Osteocyte (in vitro differentiated cells): ENCODE measurements around the gene NFX1. TPM values are rescaled to one million over a fixed set of nuclear protein-coding genes. Genes with fewer than 3 reads are reported as not detected.
"Not testable (repeated sequence)": the region's sequence is repeated elsewhere in the genome, so short reads cannot be mapped to it uniquely, and the experiment has no call there.

Source experiments
- DNase-seq: peaks from one replicate; pipeline ENCODE4 v3.0.0; 2021; ENCODE audit warnings: mixed read lengths; ENCODE audit not compliant: unreplicated experiment; ENCODE audit errors: extremely low spot score
- H3K27ac Mint-ChIP-seq: one replicate; pipeline ENCODE4 v1.8.0; 2021; ENCODE audit warnings: mild to moderate bottlenecking, mixed read lengths; ENCODE audit not compliant: unreplicated experiment
- H3K27me3 Mint-ChIP-seq: one replicate; pipeline ENCODE4 v1.8.0; 2021; ENCODE audit warnings: mixed read lengths; ENCODE audit not compliant: unreplicated experiment
- H3K36me3 Mint-ChIP-seq: one replicate; pipeline ENCODE4 v1.8.0; 2021; ENCODE audit warnings: mixed read lengths; ENCODE audit not compliant: unreplicated experiment
- H3K4me1 Mint-ChIP-seq: one replicate; pipeline ENCODE4 v1.8.0; 2021; ENCODE audit warnings: mixed read lengths; ENCODE audit not compliant: unreplicated experiment
- H3K4me3 Mint-ChIP-seq: one replicate; pipeline ENCODE4 v1.8.0; 2021; ENCODE audit warnings: mild to moderate bottlenecking, moderate library complexity, mixed read lengths; ENCODE audit not compliant: unreplicated experiment
- H3K9me3 Mint-ChIP-seq: one replicate; pipeline ENCODE4 v1.8.0; 2021; ENCODE audit warnings: mixed read lengths; ENCODE audit not compliant: unreplicated experiment
- CTCF ChIP-seq: fragments of 200-600 bp; sonication (generic); IDR thresholded peaks from 2 replicates; pipeline ENCODE4 v1.5.0; 2021; ENCODE audit warnings: antibody characterized with exemption, mild to moderate bottlenecking, moderate library complexity
- total RNA-seq: library from RNA; stranded (reverse); gene quantifications from 2 replicates; pipeline ENCODE4 v1.2.1, GENCODE V29; 2021

The NFX1 gene
- total RNA-seq, 1 donor from 2014 or later = 36.1 TPM

- Mint-ChIP-seq H3K4me3 (peak overlapping the region; percentile 12), H3K9me3 (no peaks in the 10 kb centered on the region), H3K27me3 (no peaks in the 10 kb centered on the region), H3K4me1 (peaks cover 35% of the 10 kb centered on the region), H3K36me3 (peaks cover 56% of the 10 kb centered on the region), H3K27ac (peak overlapping the region; percentile 94)
- TF ChIP-seq CTCF = no peak
- DNase-seq = no peak
These were observed 30.4 kb downstream of the NFX1 start for GRCh38 chr9:33320568-33321261.

DNA sequence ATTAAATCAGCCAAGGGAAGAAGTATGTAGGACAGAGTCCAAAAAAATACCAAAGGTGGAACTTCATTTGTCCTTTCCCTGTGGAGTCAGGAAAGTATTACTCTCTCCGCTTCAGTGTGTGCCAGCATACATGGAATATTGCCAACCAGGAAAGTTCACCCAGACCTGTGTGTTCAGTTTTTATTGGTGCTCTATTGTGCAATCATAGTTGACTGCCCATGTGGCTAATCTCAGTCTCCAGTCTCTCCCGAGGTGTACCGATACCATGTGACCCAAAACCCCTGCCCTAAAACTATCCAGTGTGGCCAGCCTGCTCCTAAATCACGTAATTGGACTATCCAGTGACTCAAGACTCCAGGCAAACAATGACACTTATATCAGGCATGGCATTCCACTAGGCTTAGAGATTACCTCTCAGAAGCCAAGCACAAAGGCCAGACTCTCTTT is 38.8 kb downstream of the NFX1 start:
- no peaks in the 10 kb centered on the region for H3K27me3 Mint-ChIP-seq
- TF ChIP-seq CTCF = no peak
- no peak overlapping the region for H3K4me3 Mint-ChIP-seq
- H3K36me3 Mint-ChIP-seq = peaks cover 58% of the 10 kb centered on the region
- H3K4me1 Mint-ChIP-seq = peaks cover 41% of the 10 kb centered on the region
- no peak for DNase-seq
- H3K27ac Mint-ChIP-seq = peak overlapping the region; percentile 79
- H3K9me3 Mint-ChIP-seq = no peaks in the 10 kb centered on the region

- Mint-ChIP-seq H3K36me3 (peaks cover 57% of the 10 kb centered on the region), H3K9me3 (no peaks in the 10 kb centered on the region), H3K27me3 (no peaks in the 10 kb centered on the region), H3K4me1 (peaks cover 41% of the 10 kb centered on the region), H3K4me3 (no peak overlapping the region), H3K27ac (peak overlapping the region; percentile 74)
- DNase-seq = no peak
- no peak for TF ChIP-seq CTCF
These were observed 39.7 kb downstream of the NFX1 start for GRCh38 chr9:33329979-33330378.

GRCh38 chr9:33331377-33331891 is 41.1 kb downstream of the NFX1 start:
- TF ChIP-seq CTCF = no peak
- peaks cover 53% of the 10 kb centered on the region for H3K36me3 Mint-ChIP-seq

GRCh38 chr9:33332011-33332410 is 41.7 kb downstream of the NFX1 start:
- H3K4me1 Mint-ChIP-seq = peaks cover 41% of the 10 kb centered on the region
- H3K27ac Mint-ChIP-seq = no peak overlapping the region
- peaks cover 52% of the 10 kb centered on the region for H3K36me3 Mint-ChIP-seq
- no peak for DNase-seq
- no peaks in the 10 kb centered on the region for H3K9me3 Mint-ChIP-seq
- no peak for TF ChIP-seq CTCF
- no peak overlapping the region for H3K4me3 Mint-ChIP-seq
- H3K27me3 Mint-ChIP-seq = no peaks in the 10 kb centered on the region

More at GRCh38 chr9:33331377-33331891, 41.1 kb downstream of the NFX1 start:
- Mint-ChIP-seq H3K4me3 (no peak overlapping the region), H3K4me1 (peaks cover 41% of the 10 kb centered on the region), H3K9me3 (no peaks in the 10 kb centered on the region), H3K27ac (peak overlapping the region; percentile 64), H3K27me3 (no peaks in the 10 kb centered on the region)
- DNase-seq = no peak

DNA sequence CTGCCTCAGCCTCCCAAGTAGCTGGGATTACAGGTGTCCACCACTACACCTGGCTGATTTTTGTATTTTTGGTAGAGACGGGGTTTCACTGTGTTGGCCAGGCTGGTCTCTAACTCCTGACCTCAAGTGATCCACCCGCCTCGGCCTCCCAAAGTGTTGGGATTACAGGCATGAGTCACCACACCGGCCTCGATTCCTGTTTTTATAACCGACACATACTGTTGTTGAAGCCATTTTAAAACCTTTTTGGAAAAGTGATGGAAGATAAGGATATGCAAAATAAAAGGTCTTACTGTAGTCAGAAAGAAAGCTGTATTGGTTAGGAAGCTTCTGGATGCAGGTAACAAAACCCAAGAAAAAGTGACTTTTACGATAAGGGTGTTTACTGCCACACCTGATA is 42.6 kb downstream of the NFX1 start:
- H3K27me3 Mint-ChIP-seq, DNase-seq, H3K9me3 Mint-ChIP-seq, H3K4me3 Mint-ChIP-seq: not testable (repeated sequence)
- peak overlapping the region; percentile 69 for H3K27ac Mint-ChIP-seq
- H3K4me1 Mint-ChIP-seq = peaks cover 41% of the 10 kb centered on the region
- peaks cover 56% of the 10 kb centered on the region for H3K36me3 Mint-ChIP-seq
